Nephron progenitor cell (in vitro differentiated cells): ENCODE data around the gene MED13.

Source experiments
- DNase-seq: peaks from one replicate; pipeline ENCODE4 v3.0.0; 2021
- H3K27ac Mint-ChIP-seq: 2 replicates; pipeline ENCODE4 v1.8.0; 2021; ENCODE audit warnings: mild to moderate bottlenecking, moderate library complexity, mixed read lengths
- H3K27me3 Mint-ChIP-seq: 2 replicates; pipeline ENCODE4 v1.8.0; 2021; ENCODE audit warnings: mild to moderate bottlenecking, low read depth, mixed read lengths; ENCODE audit not compliant: poor library complexity
- H3K36me3 Mint-ChIP-seq: 2 replicates; pipeline ENCODE4 v1.8.0; 2021; ENCODE audit warnings: low read depth, mixed read lengths
- H3K4me1 Mint-ChIP-seq: 2 replicates; pipeline ENCODE4 v1.8.0; 2021; ENCODE audit warnings: mixed read lengths
- H3K4me3 Mint-ChIP-seq: 2 replicates; pipeline ENCODE4 v1.8.0; 2021; ENCODE audit warnings: mild to moderate bottlenecking, moderate library complexity, mixed read lengths
- H3K9me3 Mint-ChIP-seq: 2 replicates; pipeline ENCODE4 v1.8.0; 2021; ENCODE audit warnings: mild to moderate bottlenecking, moderate library complexity, mixed read lengths
- CTCF ChIP-seq: fragments of 200-600 bp; sonication (generic); IDR thresholded peaks from 2 replicates; pipeline ENCODE4 v1.5.0; 2021; ENCODE audit warnings: antibody characterized with exemption

Gene MED13

DNA sequence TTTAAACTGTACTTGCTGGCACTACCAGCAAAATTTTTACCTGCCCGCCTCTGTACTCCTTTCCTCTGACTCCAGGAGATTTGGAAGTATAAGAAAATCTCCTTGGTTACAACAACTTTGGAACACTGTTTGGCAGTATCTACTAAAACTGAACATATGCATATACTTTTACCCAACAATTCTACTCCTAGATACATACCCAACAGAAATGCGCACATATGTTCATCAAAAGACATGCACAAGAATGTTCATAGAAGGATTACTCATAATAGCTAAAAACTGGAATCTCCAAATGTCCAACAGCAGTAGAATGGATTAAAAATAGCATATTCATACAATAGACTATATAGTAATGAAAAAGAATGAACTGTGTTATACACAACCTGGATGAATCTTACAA, 21.7 kb upstream of the MED13 start:
- DNase-seq: no peak
- Mint-ChIP-seq H3K4me3 (no peak overlapping the region), H3K4me1 (peaks cover 8% of the 10 kb centered on the region), H3K9me3 (no peaks in the 10 kb centered on the region), H3K27ac (no peak overlapping the region), H3K27me3 (peaks cover 6% of the 10 kb centered on the region), H3K36me3 (no peaks in the 10 kb centered on the region)
- no peak for TF ChIP-seq CTCF

- Mint-ChIP-seq H3K4me3 (no peak overlapping the region), H3K9me3 (no peaks in the 10 kb centered on the region), H3K27me3 (peaks cover 6% of the 10 kb centered on the region), H3K27ac (no peak overlapping the region), H3K4me1 (peaks cover 7% of the 10 kb centered on the region), H3K36me3 (no peaks in the 10 kb centered on the region)
- TF ChIP-seq CTCF: no peak
- DNase-seq: no peak
These were observed 20.7 kb upstream of the MED13 start for GRCh38 chr17:62085511-62086408.

- DNase-seq: no peak
- no peak for TF ChIP-seq CTCF
- Mint-ChIP-seq H3K27me3 (peaks cover 6% of the 10 kb centered on the region), H3K4me3 (no peak overlapping the region), H3K9me3 (no peaks in the 10 kb centered on the region), H3K36me3 (no peaks in the 10 kb centered on the region), H3K4me1 (no peaks in the 10 kb centered on the region), H3K27ac (no peak overlapping the region)
These were observed 19.5 kb upstream of the MED13 start for GRCh38 chr17:62084585-62084984.

DNA sequence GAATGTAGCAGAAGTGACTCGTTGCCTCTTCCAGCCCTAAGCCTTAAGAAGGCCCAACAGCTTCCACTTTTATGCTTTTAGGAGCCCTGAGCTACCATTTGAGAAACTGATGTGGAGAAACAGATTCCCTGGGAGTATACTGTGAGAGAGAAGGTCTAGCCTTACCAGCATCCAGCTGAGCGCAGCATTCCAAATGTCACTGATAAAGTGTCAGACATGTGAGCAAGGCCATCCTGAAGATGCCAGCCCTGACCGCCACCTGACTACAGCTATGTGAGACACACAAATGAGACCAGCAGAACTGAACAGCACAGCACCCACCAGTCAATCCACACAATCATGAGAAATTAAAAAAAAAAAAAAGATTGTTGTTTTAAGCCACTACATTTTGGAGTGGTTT, 18.6 kb upstream of the MED13 start:
- Mint-ChIP-seq H3K4me3 (no peak overlapping the region), H3K36me3 (no peaks in the 10 kb centered on the region), H3K27me3 (peaks cover 2% of the 10 kb centered on the region), H3K9me3 (no peaks in the 10 kb centered on the region), H3K27ac (no peak overlapping the region), H3K4me1 (no peaks in the 10 kb centered on the region)
- no peak for DNase-seq
- no peak for TF ChIP-seq CTCF

DNA sequence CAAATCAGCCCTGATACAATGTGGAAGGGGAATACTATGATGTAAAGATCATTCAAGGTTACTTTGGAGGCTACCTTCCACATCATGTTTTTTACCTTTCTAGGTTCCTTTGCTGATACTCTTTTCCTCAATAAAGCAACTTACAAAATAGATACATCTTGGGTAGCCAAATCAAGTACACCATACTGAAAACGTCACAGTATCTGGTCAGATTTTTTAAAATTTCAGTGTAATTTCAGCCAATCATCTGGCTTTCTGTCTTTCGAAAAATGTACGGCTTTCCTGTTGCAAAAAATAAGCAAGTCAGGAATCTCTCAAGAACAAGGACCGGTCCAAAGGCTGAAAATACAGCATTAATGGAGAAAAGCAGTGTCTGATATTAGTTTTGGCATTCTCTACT, 15.6 kb upstream of the MED13 start:
- Mint-ChIP-seq H3K4me3 (no peak overlapping the region), H3K4me1 (no peaks in the 10 kb centered on the region), H3K9me3 (peaks cover 6% of the 10 kb centered on the region), H3K27ac (no peak overlapping the region), H3K27me3 (peaks cover 2% of the 10 kb centered on the region), H3K36me3 (no peaks in the 10 kb centered on the region)
- no peak for DNase-seq
- TF ChIP-seq CTCF: no peak

DNA sequence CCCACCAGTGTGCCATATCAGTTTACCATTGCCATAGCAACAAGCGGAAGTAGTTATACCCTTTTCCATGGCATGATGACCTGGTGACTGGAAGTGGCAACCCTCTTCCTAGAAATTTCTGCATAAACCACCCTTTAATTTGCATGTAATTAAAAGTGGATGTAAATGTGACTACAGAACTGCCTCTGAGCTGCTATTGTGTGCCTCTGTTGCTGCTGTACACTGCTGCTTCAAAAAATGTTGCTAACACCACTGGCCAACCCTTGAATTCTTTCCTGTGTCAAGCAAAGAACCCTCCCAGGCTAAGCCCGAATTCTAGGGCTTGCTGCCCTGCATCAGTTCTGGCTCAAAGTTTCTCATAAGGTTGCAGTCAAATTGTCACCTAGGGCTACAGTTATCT, 12.9 kb upstream of the MED13 start:
- Mint-ChIP-seq H3K4me3 (no peak overlapping the region), H3K9me3 (peaks cover 6% of the 10 kb centered on the region), H3K27me3 (peaks cover 2% of the 10 kb centered on the region), H3K36me3 (no peaks in the 10 kb centered on the region), H3K27ac (no peak overlapping the region), H3K4me1 (no peaks in the 10 kb centered on the region)
- no peak for TF ChIP-seq CTCF
- DNase-seq: no peak
